ENCODE data around the gene PITRM1. TPM values are rescaled to one million over a fixed set of nuclear protein-coding genes. Genes with fewer than 3 reads are reported as not detected.
"Not testable (repeated sequence)": the region's sequence is repeated elsewhere in the genome, so short reads cannot be mapped to it uniquely, and the experiment has no call there.

PITRM1 gene
- total RNA-seq, 1 donor from 2014 or later: 60.2 TPM

GRCh38 chr10:3180355-3181025 lies 7.9 kb upstream of the PITRM1 start:
- TF ChIP-seq CTCF (IDR thresholded peaks at IDR 0.05): no peak
- Histone ChIP-seq H3K36me3 (no peaks in the 10 kb centered on the region), H3K4me3 (no peak overlapping the region), H3K27ac (no peak overlapping the region), H3K9me3 (no peaks in the 10 kb centered on the region), H3K4me1 (no peaks in the 10 kb centered on the region), H3K27me3 (ENCODE audit: low read depth) (no peaks in the 10 kb centered on the region)
- intact Hi-C loops (cut with DNase I): no loop called here
- DNase-seq (no peak), ATAC-seq (no peak)

GRCh38 chr10:3179174-3179573 lies 6.6 kb upstream of the PITRM1 start:
- ATAC-seq (no peak), DNase-seq (no peak)
- Histone ChIP-seq H3K36me3 (no peaks in the 10 kb centered on the region), H3K27me3 (ENCODE audit: low read depth) (no peaks in the 10 kb centered on the region), H3K4me3 (no peak overlapping the region), H3K27ac (no peak overlapping the region), H3K4me1 (no peaks in the 10 kb centered on the region), H3K9me3 (no peaks in the 10 kb centered on the region)
- intact Hi-C loops (cut with DNase I): no loop called here
- TF ChIP-seq CTCF (IDR thresholded peaks at IDR 0.05): no peak

- TF ChIP-seq CTCF (IDR thresholded peaks at IDR 0.05): no peak
- Histone ChIP-seq H3K4me1 (no peaks in the 10 kb centered on the region), H3K36me3 (no peaks in the 10 kb centered on the region), H3K9me3 (no peaks in the 10 kb centered on the region), H3K27me3 (ENCODE audit: low read depth) (no peaks in the 10 kb centered on the region), H3K27ac (no peak overlapping the region), H3K4me3 (no peak overlapping the region)
- ATAC-seq (no peak), DNase-seq (no peak)
- intact Hi-C loops (cut with DNase I): no loop called here
Observed at GRCh38 chr10:3178042-3178441, 5.5 kb upstream of the PITRM1 start.

GRCh38 chr10:3173171-3173878 lies 743 bp upstream of the PITRM1 start:
- H3K27me3 ChIP-seq (ENCODE audit: low read depth): no peaks in the 10 kb centered on the region
- no peaks in the 10 kb centered on the region for H3K9me3 ChIP-seq
- intact Hi-C loops (cut with DNase I): no loop called here
- DNase-seq (peak; percentile 95), ATAC-seq (peak; percentile 74 to 82)
- no peak for TF ChIP-seq CTCF (IDR thresholded peaks at IDR 0.05)
- no peak overlapping the region for H3K27ac ChIP-seq
- peak overlapping the region; percentile 88 for H3K4me3 ChIP-seq
- peaks cover 15% of the 10 kb centered on the region for H3K36me3 ChIP-seq
- peaks cover 11% of the 10 kb centered on the region for H3K4me1 ChIP-seq

GRCh38 chr10:3172081-3172445 lies 519 bp downstream of the PITRM1 start:
- ATAC-seq (peak in 1 of 2 donors; percentile 7), DNase-seq (no peak)
- no peak for TF ChIP-seq CTCF (IDR thresholded peaks at IDR 0.05)
- Histone ChIP-seq H3K9me3 (no peaks in the 10 kb centered on the region), H3K27me3 (ENCODE audit: low read depth) (no peaks in the 10 kb centered on the region), H3K4me3 (peak overlapping the region; percentile 88), H3K36me3 (peaks cover 28% of the 10 kb centered on the region), H3K27ac (peak overlapping the region; percentile 90), H3K4me1 (peaks cover 11% of the 10 kb centered on the region)
- intact Hi-C loops (cut with DNase I): no loop called here

GRCh38 chr10:3171488-3171887 lies 1.1 kb downstream of the PITRM1 start:
- DNase-seq; H3K27me3 ChIP-seq (ENCODE audit: low read depth); intact Hi-C loops (cut with DNase I); ATAC-seq; H3K9me3 ChIP-seq; H3K27ac ChIP-seq: not testable (repeated sequence)
- Histone ChIP-seq H3K36me3 (peaks cover 34% of the 10 kb centered on the region), H3K4me1 (peaks cover 11% of the 10 kb centered on the region), H3K4me3 (peak overlapping the region; percentile 88)

All from lower lobe of right lung (tissue), 2 donors.